ENCODE data around the gene SLC25A44. TPM values are rescaled to one million over a fixed set of nuclear protein-coding genes. Genes with fewer than 3 reads are reported as not detected.

Gene SLC25A44
- total and polyA plus RNA-seq, 2 donors (not counting 1 experiment from before 2014, with no cell fraction given): 14.9 to 27.2 TPM

DNA sequence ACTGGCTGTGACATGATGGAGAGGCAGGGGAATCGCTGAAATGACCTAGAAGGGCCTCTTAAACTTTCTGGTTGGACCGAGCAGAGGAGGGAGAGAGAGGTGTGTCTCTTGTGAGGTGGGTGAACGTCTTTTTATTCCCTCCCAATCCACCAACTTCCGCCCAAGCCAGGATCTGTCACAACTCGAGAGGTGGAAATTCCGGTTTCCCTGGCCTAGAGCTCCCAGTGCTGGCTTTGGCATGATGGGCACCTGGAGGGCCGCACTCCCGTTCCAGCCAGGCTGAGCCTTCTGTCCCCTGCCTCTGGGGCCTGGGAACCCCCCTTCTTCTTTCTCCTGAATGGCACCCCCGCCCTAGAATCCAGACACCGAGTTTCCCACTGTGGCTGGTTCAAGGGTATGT is 40.5 kb upstream of the SLC25A44 start, which contains the start of gene SEMA4A:
SEMA4A (plus strand) TSS at position 224 of the 400 bp plus-strand sequence. CDS start 994 bp downstream, outside the sequence.
- Histone ChIP-seq H3K4me2 (replicated peaks; ENCODE audit: low read depth, low read length, poor library complexity, severe bottlenecking) (peak within 1 kb of the TSS; percentile 96), H3K27ac (ENCODE audit: low read length in 2 of 2) (peak within 1 kb of the TSS; percentile 74 to 90), H3K9me3 (ENCODE audit: control extremely low read depth in 1 of 3, control insufficient read depth in 2 of 3, insufficient read depth in 1 of 3, low read length in 2 of 3) (no peaks in the 10 kb centered on the region), H4K20me1 (ENCODE audit: control insufficient read depth, insufficient read depth, low read length, poor library complexity, severe bottlenecking) (no peaks in the 10 kb centered on the region), H3K79me2 (ENCODE audit: control insufficient read depth, insufficient read depth, low read length) (peaks cover 28% of the 10 kb centered on the region), H3K36me3 (replicated peaks in 1 of 2; ENCODE audit: control extremely low read depth in 1 of 2, control insufficient read depth in 1 of 2, extremely low read depth in 1 of 2, insufficient read depth in 2 of 2, low read length in 1 of 2) (no peaks in the 10 kb centered on the region), H3K27me3 (replicated peaks in 1 of 4; ENCODE audit: control extremely low read depth in 1 of 4, control insufficient read depth in 3 of 4, insufficient read depth in 4 of 4, low read length in 3 of 4) (peaks cover 0 to 13% (median 2%) of the 10 kb centered on the region in 4 experiments), H3K9ac (ENCODE audit: low read length) (peak within 1 kb of the TSS; percentile 55), H3K4me1 (ENCODE audit: control insufficient read depth in 2 of 2, insufficient read depth in 2 of 2, low read length in 2 of 2) (peaks cover 89 to 100% of the 10 kb centered on the region in 2 donors), H3K4me3 (ENCODE audit: control extremely low read depth in 1 of 5, extremely low read depth in 1 of 5, insufficient read depth in 1 of 5, low read depth in 2 of 5, low read length in 4 of 5) (peak within 1 kb of the TSS in 4 of 5 experiments; percentile 38 to 63 (median 53)), H2AFZ (ENCODE audit: insufficient read depth, low read depth, low read length, poor library complexity, severe bottlenecking) (peak within 1 kb of the TSS; percentile 76)
- no peaks in the 10 kb centered on the region for H3K9me3 Mint-ChIP-seq (ENCODE audit: insufficient read depth)
- CTCF ChIA-PET: interaction anchor here (1.0 to 4.0 kb wide), 3 partner anchors 10 to 72 kb away, joined by 3 to 39 read pairs (median 6); no protein-coding TSS in a partner anchor
- DNase-seq: no peak
- intact Hi-C loops (cut with micrococcal nuclease): no loop called here
- H3K27ac Mint-ChIP-seq: peak within 1 kb of the TSS; percentile 91
- ATAC-seq (ENCODE audit: low read depth): no peak
- TF ChIP-seq EZH2 (IDR thresholded peaks at IDR 0.05; ENCODE audit: borderline replicate concordance, insufficient read depth, low read depth, low read length, poor library complexity, severe bottlenecking): no peak
- TF ChIP-seq, protein P1, sequence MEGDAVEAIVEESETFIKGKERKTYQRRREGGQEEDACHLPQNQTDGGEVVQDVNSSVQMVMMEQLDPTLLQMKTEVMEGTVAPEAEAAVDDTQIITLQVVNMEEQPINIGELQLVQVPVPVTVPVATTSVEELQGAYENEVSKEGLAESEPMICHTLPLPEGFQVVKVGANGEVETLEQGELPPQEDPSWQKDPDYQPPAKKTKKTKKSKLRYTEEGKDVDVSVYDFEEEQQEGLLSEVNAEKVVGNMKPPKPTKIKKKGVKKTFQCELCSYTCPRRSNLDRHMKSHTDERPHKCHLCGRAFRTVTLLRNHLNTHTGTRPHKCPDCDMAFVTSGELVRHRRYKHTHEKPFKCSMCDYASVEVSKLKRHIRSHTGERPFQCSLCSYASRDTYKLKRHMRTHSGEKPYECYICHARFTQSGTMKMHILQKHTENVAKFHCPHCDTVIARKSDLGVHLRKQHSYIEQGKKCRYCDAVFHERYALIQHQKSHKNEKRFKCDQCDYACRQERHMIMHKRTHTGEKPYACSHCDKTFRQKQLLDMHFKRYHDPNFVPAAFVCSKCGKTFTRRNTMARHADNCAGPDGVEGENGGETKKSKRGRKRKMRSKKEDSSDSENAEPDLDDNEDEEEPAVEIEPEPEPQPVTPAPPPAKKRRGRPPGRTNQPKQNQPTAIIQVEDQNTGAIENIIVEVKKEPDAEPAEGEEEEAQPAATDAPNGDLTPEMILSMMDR (IDR thresholded peaks at IDR 0.05): no peak
- peak within 1 kb of the TSS; percentile 80 for H3K4me3 Mint-ChIP-seq
- H3K27me3 Mint-ChIP-seq: peaks cover 17% of the 10 kb centered on the region
- 96% methylated on average over 6 of the region's 10 CpGs for WGBS (ENCODE audit: insufficient coverage)
- POLR2A ChIA-PET: interaction anchor here (1.6 to 2.5 kb wide), 2 partner anchors 40 to 60 kb away, joined by 4 to 10 read pairs; partner anchors contain the start of genes PMF1 and SLC25A44
- peaks cover 92% of the 10 kb centered on the region for H3K4me1 Mint-ChIP-seq

DNA sequence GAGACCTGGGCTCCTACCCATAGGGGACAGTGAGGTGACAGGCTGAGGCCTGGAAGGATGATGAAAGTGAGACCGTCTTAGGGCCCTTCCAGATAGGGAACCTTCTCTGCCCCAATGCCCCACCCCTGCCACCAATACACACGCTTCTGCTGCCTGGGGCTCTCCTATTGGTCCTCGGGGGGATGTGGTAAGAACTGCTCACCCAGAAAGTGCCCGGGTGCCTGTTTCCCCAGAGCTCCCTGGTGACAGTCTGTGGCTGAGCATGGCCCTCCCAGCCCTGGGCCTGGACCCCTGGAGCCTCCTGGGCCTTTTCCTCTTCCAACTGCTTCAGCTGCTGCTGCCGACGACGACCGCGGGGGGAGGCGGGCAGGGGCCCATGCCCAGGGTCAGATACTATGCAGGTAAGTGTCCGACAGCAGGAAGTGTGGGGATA is 39.6 kb upstream of the SLC25A44 start:
- Histone ChIP-seq H3K4me3 (ENCODE audit: control extremely low read depth in 1 of 5, extremely low read depth in 1 of 5, insufficient read depth in 1 of 5, low read depth in 2 of 5, low read length in 4 of 5) (peak overlapping the region; percentile 38 to 71 (median 54)), H3K79me2 (ENCODE audit: control insufficient read depth, insufficient read depth, low read length) (peaks cover 28% of the 10 kb centered on the region), H3K4me1 (ENCODE audit: control insufficient read depth in 2 of 2, insufficient read depth in 2 of 2, low read length in 2 of 2) (peaks cover 89 to 100% of the 10 kb centered on the region in 2 donors), H3K9ac (ENCODE audit: low read length) (peak overlapping the region; percentile 55), H4K20me1 (ENCODE audit: control insufficient read depth, insufficient read depth, low read length, poor library complexity, severe bottlenecking) (no peaks in the 10 kb centered on the region), H3K9me3 (ENCODE audit: control extremely low read depth in 1 of 3, control insufficient read depth in 2 of 3, insufficient read depth in 1 of 3, low read length in 2 of 3) (no peaks in the 10 kb centered on the region), H3K36me3 (replicated peaks in 1 of 2; ENCODE audit: control extremely low read depth in 1 of 2, control insufficient read depth in 1 of 2, extremely low read depth in 1 of 2, insufficient read depth in 2 of 2, low read length in 1 of 2) (no peaks in the 10 kb centered on the region), H3K27me3 (replicated peaks in 1 of 4; ENCODE audit: control extremely low read depth in 1 of 4, control insufficient read depth in 3 of 4, insufficient read depth in 4 of 4, low read length in 3 of 4) (peaks cover 0 to 13% (median 4%) of the 10 kb centered on the region in 4 experiments), H3K27ac (ENCODE audit: low read length in 2 of 2) (peak overlapping the region; percentile 74 to 90), H2AFZ (ENCODE audit: insufficient read depth, low read depth, low read length, poor library complexity, severe bottlenecking) (peak overlapping the region; percentile 76), H3K4me2 (replicated peaks; ENCODE audit: low read depth, low read length, poor library complexity, severe bottlenecking) (peak overlapping the region; percentile 96)
- TF ChIP-seq EZH2 (IDR thresholded peaks at IDR 0.05; ENCODE audit: borderline replicate concordance, insufficient read depth, low read depth, low read length, poor library complexity, severe bottlenecking): no peak
- TF ChIP-seq, protein P1 (IDR thresholded peaks at IDR 0.05): no peak
- intact Hi-C loops (cut with micrococcal nuclease): loop anchor here (1.0 to 2.0 kb wide), 2 partner anchors 40 to 58 kb away; partner anchors contain the start of genes PMF1 and SLC25A44
- DNase-seq (peak; percentile 92), ATAC-seq (ENCODE audit: low read depth) (peak; percentile 96)
- POLR2A ChIA-PET: interaction anchor here (1.1 to 2.5 kb wide), 3 partner anchors 39 to 59 kb away, joined by 4 to 10 read pairs (median 4); partner anchors contain the start of genes PMF1 and SLC25A44
- Mint-ChIP-seq H3K4me3 (peak overlapping the region; percentile 80), H3K4me1 (peaks cover 94% of the 10 kb centered on the region), H3K9me3 (ENCODE audit: insufficient read depth) (no peaks in the 10 kb centered on the region), H3K27ac (peak overlapping the region; percentile 91), H3K27me3 (peaks cover 26% of the 10 kb centered on the region)
- CTCF ChIA-PET: interaction anchor here (0.9 to 4.0 kb wide), 8 partner anchors 9 to 71 kb away, joined by 3 to 39 read pairs (median 4); partner anchors contain the start of gene SLC25A44
- whole genome bisulfite sequencing (ENCODE audit: insufficient coverage): 11% methylated on average over 5 of the region's 11 CpGs
